Endothelial cell of umbilical vein (primary cell): ENCODE measurements around the gene RABGAP1. TPM values are rescaled to one million over a fixed set of nuclear protein-coding genes. Genes with fewer than 3 reads are reported as not detected.

Source experiments
- BruUV-seq: library from RNA; stranded (reverse); fragments of 400-500 nt; replicated peaks from 2 replicates; lab custom pipeline; 2021; lab: Mats Ljungman, UMichigan
- CTCF ChIA-PET: fragments of 300-600, 350-600 bp; sonication (Branson Sonifier 250); formaldehyde crosslinking; loops from one replicate; lab custom pipeline; 2021; ENCODE audit warnings: antibody characterized with exemption, inconsistent platforms; lab: Charles Lee
- POLR2A ChIA-PET: fragments of 300-600, 350-600 bp; sonication (Branson Sonifier 250); formaldehyde crosslinking; loops from one replicate; lab custom pipeline; 2021; ENCODE audit warnings: antibody characterized with exemption, inconsistent platforms; lab: Charles Lee
- DNase-seq: peaks from one replicate; pipeline ENCODE4 v3.0.0-alpha.2; 2011; ENCODE audit warnings: low read depth, low spot score
- FAIRE-seq: peaks from 2 replicates; lab custom pipeline; 2011; peaks lifted over from hg19 to GRCh38; lab: Jason Lieb, UNC
- H2AFZ ChIP-seq: 2 replicates; pipeline ENCODE4 v1.6.0; 2012; ENCODE audit warnings: low read depth, low read length, control low read depth, inconsistent platforms
- H3K27ac ChIP-seq: 2 replicates; pipeline ENCODE4 v1.5.1; 2011; ENCODE audit warnings: low read depth, mild to moderate bottlenecking, control low read depth, low read length, moderate library complexity; ENCODE audit not compliant: insufficient read depth
- H3K27me3 ChIP-seq, 2 experiments: 2 replicates each; pipeline versions ENCODE4 v1.6.0 to v1.6.1; 2011; ENCODE audit warnings: low read length in 2 of 2, mixed read lengths in 1 of 2; ENCODE audit not compliant: control insufficient read depth in 2 of 2, insufficient read depth in 2 of 2
- H3K36me3 ChIP-seq, 2 experiments: 2 replicates in 1 of 2; 3 replicates in 1 of 2; pipeline ENCODE4 v1.5.1; 2011; ENCODE audit warnings: low read length in 2 of 2, mild to moderate bottlenecking in 1 of 2, moderate library complexity in 1 of 2; ENCODE audit not compliant: control insufficient read depth in 2 of 2, insufficient read depth in 2 of 2; ENCODE audit errors: extremely low read depth in 1 of 2
- H3K4me1 ChIP-seq: 3 replicates; pipeline ENCODE4 v1.5.1; 2011; ENCODE audit warnings: mild to moderate bottlenecking, low read length; ENCODE audit not compliant: control insufficient read depth, insufficient read depth; ENCODE audit errors: extremely low read depth
- H3K4me2 ChIP-seq: 2 replicates; pipeline ENCODE4 v1.6.1; 2011; ENCODE audit warnings: low read length, control low read depth, mixed read lengths; ENCODE audit not compliant: insufficient read depth
- H3K4me3 ChIP-seq, 3 experiments: fragments of 200-600 bp in 1 of 3; sonication (generic), shearing (Covaris generic) in 1 of 3; replicated peaks in 1 of 3; 2 replicates each; pipeline ENCODE4 v1.5.1; 2011 to 2016; ENCODE audit warnings: control low read depth in 3 of 3, low read length in 3 of 3, mild to moderate bottlenecking in 2 of 3, inconsistent platforms in 1 of 3, low read depth in 1 of 3, moderate library complexity in 1 of 3; ENCODE audit not compliant: insufficient read depth in 1 of 3
- H3K79me2 ChIP-seq: 2 replicates; pipeline ENCODE4 v1.6.0; 2012; ENCODE audit warnings: low read length, inconsistent platforms; ENCODE audit not compliant: control insufficient read depth, insufficient read depth
- H3K9ac ChIP-seq: replicated peaks from 2 replicates; pipeline ENCODE3; 2011; ENCODE audit warnings: low read length, control low read depth; ENCODE audit not compliant: insufficient read depth; ENCODE audit errors: extremely low read depth
- H3K9me1 ChIP-seq: replicated peaks from 3 replicates; pipeline ENCODE4 v1.6.0; 2011; ENCODE audit warnings: mild to moderate bottlenecking, low read length; ENCODE audit not compliant: control insufficient read depth, insufficient read depth; ENCODE audit errors: extremely low read depth
- H3K9me3 ChIP-seq: replicated peaks from 2 replicates; pipeline ENCODE4 v1.5.1; 2012; ENCODE audit warnings: low read length, inconsistent platforms; ENCODE audit not compliant: control insufficient read depth, insufficient read depth
- H4K20me1 ChIP-seq: replicated peaks from 2 replicates; pipeline ENCODE3; 2011; ENCODE audit warnings: mild to moderate bottlenecking, low read length; ENCODE audit not compliant: control insufficient read depth, insufficient read depth; ENCODE audit errors: extremely low read depth
- EZH2 ChIP-seq: IDR thresholded peaks from 2 replicates; pipeline ENCODE4 v1.6.1; 2012; ENCODE audit warnings: borderline replicate concordance, low read depth, mild to moderate bottlenecking, moderate library complexity, low read length, inconsistent platforms; ENCODE audit not compliant: severe bottlenecking
- FOS ChIP-seq: IDR thresholded peaks from 2 replicates; pipeline ENCODE4 v1.6.1; 2011; ENCODE audit warnings: mild to moderate bottlenecking, low read length, moderate library complexity, borderline replicate concordance; ENCODE audit not compliant: insufficient read depth
- GATA2 ChIP-seq: IDR thresholded peaks from 2 replicates; pipeline ENCODE4 v1.7.0; 2011; ENCODE audit warnings: low read depth, mild to moderate bottlenecking, moderate library complexity, mixed read lengths, low read length; ENCODE audit not compliant: insufficient read length, insufficient read depth
- JUN ChIP-seq: IDR thresholded peaks from 2 replicates; pipeline ENCODE4 v1.6.1; 2011; ENCODE audit warnings: borderline replicate concordance, low read depth; ENCODE audit not compliant: insufficient read length, insufficient read depth
- MYC ChIP-seq: IDR thresholded peaks from one replicate; pipeline ENCODE4 v1.6.1; 2011; ENCODE audit warnings: mild to moderate bottlenecking, low read depth, low read length
- POLR2A ChIP-seq: IDR thresholded peaks from 2 replicates; pipeline ENCODE4 v1.6.1; 2012; ENCODE audit warnings: low read depth, mild to moderate bottlenecking, control low read depth, low read length
- POLR2AphosphoS5 ChIP-seq: IDR thresholded peaks from 2 replicates; pipeline ENCODE4 v1.6.1; 2012; ENCODE audit warnings: low read depth, mild to moderate bottlenecking, control low read depth, low read length, moderate library complexity; ENCODE audit not compliant: insufficient read depth
- dilution Hi-C: fragments of 300-500 bp; cut with MboI; formaldehyde crosslinking; loops from one replicate; pipeline ENCODE4 v1.15.0; 2019; ENCODE audit warnings: low sequenced_read_pairs; ENCODE audit not compliant: extremely low pct_ligation_motif_present
- intact Hi-C: fragments of 100-400 bp; cut with micrococcal nuclease; formaldehyde crosslinking; loops from one replicate; pipeline ENCODE4 v1.10.0; 2022
- polyA plus RNA-seq, 4 experiments: library from polyadenylated mRNA; depleted of rRNA in 3 of 4; stranded (reverse) in 3 of 4; unstranded in 1 of 4; fragments of >200 nt; gene quantifications; 2 replicates each; pipeline versions ENCODE4 v1.2.1 to v1.2.3, GENCODE V29; 2011 to 2012; ENCODE audit warnings: missing spikeins in 1 of 4
- total RNA-seq: library from RNA; stranded (reverse); gene quantifications from 2 replicates; pipeline ENCODE4 v1.2.3, GENCODE V29; 2021
- TF ChIP-seq, protein P1 (sequence below), 2 donors: IDR thresholded peaks; 1 replicate in 1 of 2; 2 replicates in 1 of 2; pipeline ENCODE4 v1.5.1; 2011; ENCODE audit warnings: low read length in 2 of 2, mild to moderate bottlenecking in 2 of 2, moderate library complexity in 2 of 2, control low read depth in 1 of 2, inconsistent platforms in 1 of 2, low read depth in 1 of 2; ENCODE audit not compliant: insufficient read depth in 1 of 2; ENCODE audit errors: extremely low read depth in 1 of 2
- TF ChIP-seq, protein P2 (sequence below): IDR thresholded peaks from 2 replicates; pipeline ENCODE4 v1.6.1; 2011; ENCODE audit not compliant: insufficient read depth, insufficient read length

RABGAP1 gene
- total and polyA plus RNA-seq, 2 donors (not counting 3 experiments of a cell fraction or from before 2014, with no cell fraction given), result 19.0 to 53.6 TPM

DNA sequence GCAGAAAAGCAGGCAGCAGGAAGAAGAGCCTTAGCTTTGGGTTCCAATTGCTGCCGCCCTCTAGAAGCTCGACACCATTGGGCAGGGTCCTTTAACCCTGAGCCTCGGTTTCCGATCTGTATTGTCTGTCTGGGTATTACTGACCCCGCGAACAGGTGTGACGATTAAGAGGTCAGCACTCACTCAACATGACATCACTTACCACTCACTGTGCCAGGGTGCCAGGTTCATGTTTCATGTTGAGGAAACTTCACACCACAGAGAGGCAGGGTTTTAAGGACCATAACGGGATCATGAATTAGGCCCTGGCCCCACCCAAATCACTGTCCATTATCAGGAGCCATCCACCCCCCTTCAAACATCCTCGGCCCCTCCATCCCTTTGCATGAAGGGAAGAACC, 168.2 kb downstream of the RABGAP1 start:
- H3K27ac ChIP-seq, result no peak overlapping the region
- no peak overlapping the region for H2AFZ ChIP-seq
- H3K9me3 ChIP-seq, result no peaks in the 10 kb centered on the region
- no peak overlapping the region for H3K9ac ChIP-seq
- TF ChIP-seq, protein P1, sequence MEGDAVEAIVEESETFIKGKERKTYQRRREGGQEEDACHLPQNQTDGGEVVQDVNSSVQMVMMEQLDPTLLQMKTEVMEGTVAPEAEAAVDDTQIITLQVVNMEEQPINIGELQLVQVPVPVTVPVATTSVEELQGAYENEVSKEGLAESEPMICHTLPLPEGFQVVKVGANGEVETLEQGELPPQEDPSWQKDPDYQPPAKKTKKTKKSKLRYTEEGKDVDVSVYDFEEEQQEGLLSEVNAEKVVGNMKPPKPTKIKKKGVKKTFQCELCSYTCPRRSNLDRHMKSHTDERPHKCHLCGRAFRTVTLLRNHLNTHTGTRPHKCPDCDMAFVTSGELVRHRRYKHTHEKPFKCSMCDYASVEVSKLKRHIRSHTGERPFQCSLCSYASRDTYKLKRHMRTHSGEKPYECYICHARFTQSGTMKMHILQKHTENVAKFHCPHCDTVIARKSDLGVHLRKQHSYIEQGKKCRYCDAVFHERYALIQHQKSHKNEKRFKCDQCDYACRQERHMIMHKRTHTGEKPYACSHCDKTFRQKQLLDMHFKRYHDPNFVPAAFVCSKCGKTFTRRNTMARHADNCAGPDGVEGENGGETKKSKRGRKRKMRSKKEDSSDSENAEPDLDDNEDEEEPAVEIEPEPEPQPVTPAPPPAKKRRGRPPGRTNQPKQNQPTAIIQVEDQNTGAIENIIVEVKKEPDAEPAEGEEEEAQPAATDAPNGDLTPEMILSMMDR (IDR thresholded peaks at IDR 0.05; ENCODE audit: extremely low read depth in 1 of 2, insufficient read depth in 1 of 2, low read depth in 1 of 2, low read length in 2 of 2), result no peak
- TF ChIP-seq POLR2AphosphoS5 (no peak), POLR2A (no peak), FOS (no peak), JUN (no peak), GATA2 (no peak), MYC (no peak), EZH2 (no peak)
- TF ChIP-seq, protein P2, sequence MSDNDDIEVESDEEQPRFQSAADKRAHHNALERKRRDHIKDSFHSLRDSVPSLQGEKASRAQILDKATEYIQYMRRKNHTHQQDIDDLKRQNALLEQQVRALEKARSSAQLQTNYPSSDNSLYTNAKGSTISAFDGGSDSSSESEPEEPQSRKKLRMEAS, result no peak
- BruUV-seq, result no TSS peak
- FAIRE-seq (no peak), DNase-seq (no peak)
- CTCF ChIA-PET, result interaction anchor here (0.6 to 3.1 kb wide), 3 partner anchors 117 to 241 kb away, joined by 3 to 15 read pairs (median 4); no protein-coding TSS in a partner anchor
- no peaks in the 10 kb centered on the region for H4K20me1 ChIP-seq
- no peaks in the 10 kb centered on the region for H3K79me2 ChIP-seq
- no peaks in the 10 kb centered on the region for H3K27me3 ChIP-seq
- dilution Hi-C loops, result no loop called here
- H3K4me1 ChIP-seq, result no peaks in the 10 kb centered on the region
- no peaks in the 10 kb centered on the region for H3K9me1 ChIP-seq
- POLR2A ChIA-PET, result no interaction called here
- intact Hi-C loops, result no loop called here
- H3K36me3 ChIP-seq, result peaks cover 2 to 34% of the 10 kb centered on the region in 2 experiments
- no peak overlapping the region for H3K4me3 ChIP-seq
- H3K4me2 ChIP-seq, result no peak overlapping the region
